GM12878 (cell line): ENCODE measurements around the gene C19orf44. TPM values are rescaled to one million over a fixed set of nuclear protein-coding genes. Genes with fewer than 3 reads are reported as not detected.
A peak's percentile ranks its signal among the peaks of the same experiment; 100 is the strongest.

Experiments used
- ATAC-seq: fragments of 200-7000 bp; cut with Tn5 transposase; 3 replicates; pipeline ENCODE4 v1.9.1; 2020; ENCODE audit warnings: mild to moderate bottlenecking, moderate library complexity
- BruUV-seq: library from RNA; stranded (reverse); fragments of 400-500 nt; replicated peaks from 2 replicates; lab custom pipeline; 2021; lab: Mats Ljungman, UMichigan
- CTCF ChIA-PET: fragments of 300-600 bp; sonication (Branson Sonifier 250); formaldehyde crosslinking; extraction: SDS; loops from one replicate; lab custom pipeline; 2021; ENCODE audit warnings: inconsistent platforms; lab: Yijun Ruan, JAX
- POLR2A ChIA-PET: fragments of 350-600 bp; formaldehyde crosslinking; extraction: SDS; loops from one replicate; lab custom pipeline; 2021; ENCODE audit warnings: inconsistent platforms; lab: Charles Lee
- RAD21 ChIA-PET: fragments of 300-600 bp; sonication (Branson Sonifier 250); formaldehyde crosslinking; loops from one replicate; lab custom pipeline; 2023; ENCODE audit warnings: antibody characterized with exemption; ENCODE audit not compliant: unreplicated experiment; lab: Charles Lee
- SMC1A ChIA-PET: fragments of 300-600 bp; sonication (Branson Sonifier 250); formaldehyde crosslinking; loops from one replicate; lab custom pipeline; 2023; ENCODE audit not compliant: unreplicated experiment, uncharacterized antibody; lab: Charles Lee
- DNase-seq: peaks from one replicate; pipeline ENCODE4 v3.0.0-alpha.2; 2011; ENCODE audit warnings: low read depth, low spot score
- FAIRE-seq: peaks from 3 replicates; lab custom pipeline; 2011; peaks lifted over from hg19 to GRCh38; lab: Jason Lieb, UNC
- H2AFZ ChIP-seq: 2 replicates; pipeline ENCODE4 v1.6.0; 2011; ENCODE audit warnings: low read depth, low read length, control low read depth; ENCODE audit not compliant: control insufficient read depth
- H3K27ac ChIP-seq: 2 replicates; pipeline ENCODE4 v1.5.1; 2011; ENCODE audit warnings: control low read depth; ENCODE audit not compliant: control insufficient read depth, insufficient read depth
- H3K27me3 ChIP-seq, 2 experiments: replicated peaks in 1 of 2; 2 replicates each; pipeline versions ENCODE4 v1.6.0 to v1.6.1; 2011; ENCODE audit warnings: low read length in 1 of 2; ENCODE audit not compliant: control insufficient read depth in 2 of 2, insufficient read depth in 2 of 2
- H3K36me3 ChIP-seq, 2 experiments: 2 replicates each; pipeline ENCODE4 v1.5.1; 2011; ENCODE audit warnings: low read length in 1 of 2; ENCODE audit not compliant: control insufficient read depth in 2 of 2, insufficient read depth in 2 of 2
- H3K4me1 ChIP-seq: 2 replicates; pipeline ENCODE4 v1.6.1; 2011; ENCODE audit warnings: mild to moderate bottlenecking, low read length, moderate library complexity, mixed read lengths; ENCODE audit not compliant: control insufficient read depth, insufficient read depth
- H3K4me2 ChIP-seq: 2 replicates; pipeline ENCODE4 v1.6.0; 2011; ENCODE audit warnings: control low read depth; ENCODE audit not compliant: control insufficient read depth, insufficient read depth
- H3K4me3 ChIP-seq: fragments of 200-600 bp; sonication (generic); 2 replicates; pipeline ENCODE4 v1.5.1; 2016
- H3K79me2 ChIP-seq: 2 replicates; pipeline ENCODE4 v1.6.0; 2011; ENCODE audit warnings: low read length; ENCODE audit not compliant: control insufficient read depth, insufficient read depth
- H3K9ac ChIP-seq: 2 replicates; pipeline ENCODE4 v1.8.0; 2011; ENCODE audit warnings: low read length, control low read depth, mixed read lengths; ENCODE audit not compliant: control insufficient read depth, insufficient read depth
- H3K9me3 ChIP-seq: replicated peaks from 3 replicates; pipeline ENCODE4 v1.5.1; 2011; ENCODE audit warnings: mild to moderate bottlenecking, low read length; ENCODE audit not compliant: control insufficient read depth, insufficient read depth
- H4K20me1 ChIP-seq: 2 replicates; pipeline ENCODE4 v1.6.0; 2011; ENCODE audit not compliant: control insufficient read depth, insufficient read depth
- CBX5 ChIP-seq: sonication (generic); IDR thresholded peaks from 2 replicates; pipeline ENCODE4 v1.6.1; 2016; ENCODE audit warnings: low read depth, moderate library complexity, mild to moderate bottlenecking, inconsistent platforms
- MXI1 ChIP-seq: fragments of 150-350 bp; IDR thresholded peaks from 2 replicates; pipeline ENCODE4 v1.6.1; 2011; ENCODE audit warnings: low read depth, mild to moderate bottlenecking, inconsistent platforms, low read length, improper control_type of control experiment
- NFXL1 ChIP-seq: fragments of 450-650 bp; IDR thresholded peaks from 2 replicates; pipeline ENCODE4 v1.6.1; 2017; ENCODE audit warnings: antibody characterized with exemption, mild to moderate bottlenecking, borderline replicate concordance
- SMARCA5 ChIP-seq: fragments of 450-650 bp; IDR thresholded peaks from 2 replicates; pipeline ENCODE4 v1.6.1; 2017; ENCODE audit warnings: mild to moderate bottlenecking
- SPI1 ChIP-seq: IDR thresholded peaks from 2 replicates; pipeline ENCODE4 v1.6.1; 2011; ENCODE audit warnings: low read depth, mild to moderate bottlenecking, low read length, moderate library complexity, borderline replicate concordance; ENCODE audit not compliant: insufficient read depth
- STAT1 ChIP-seq: fragments of 450-650 bp; conservative IDR thresholded peaks from 2 replicates; pipeline ENCODE4 v1.6.1; 2014; ENCODE audit warnings: antibody characterized with exemption, mild to moderate bottlenecking
- STAT3 ChIP-seq: IDR thresholded peaks from 2 replicates; pipeline ENCODE4 v1.6.1; 2011; ENCODE audit warnings: low read depth, low read length, improper control_type of control experiment
- TCF3 ChIP-seq: IDR thresholded peaks from 2 replicates; pipeline ENCODE4 v1.6.1; 2012; ENCODE audit warnings: low read depth, mild to moderate bottlenecking, low read length, borderline replicate concordance; ENCODE audit not compliant: insufficient read depth
- TCF7 ChIP-seq: IDR thresholded peaks from 2 replicates; pipeline ENCODE4 v1.6.1; 2014; ENCODE audit warnings: antibody characterized with exemption, borderline replicate concordance
- YY1 ChIP-seq: IDR thresholded peaks from 2 replicates; pipeline ENCODE4 v1.6.1; 2011; ENCODE audit warnings: low read depth, mild to moderate bottlenecking, low read length
- WGBS: methylation state at CpG from one replicate; pipeline ENCODE4 v1.1.6; 2016; ENCODE audit warnings: low lambda C conversion rate; ENCODE audit not compliant: insufficient replicate concordance, insufficient coverage; ENCODE audit errors: missing lambda C conversion rate; 5-methylcytosine and 5-hydroxymethylcytosine counted together
- in situ Hi-C: fragments of 300-500 bp; cut with MboI; formaldehyde crosslinking; loops from 9 replicates; pipeline ENCODE4 v1.14.3; 2018; ENCODE audit warnings: mixed read lengths
- intact Hi-C: fragments of 100-400 bp; cut with micrococcal nuclease; formaldehyde crosslinking; loops from one replicate; pipeline ENCODE4 v1.14.2; 2022; ENCODE audit not compliant: unreplicated experiment
- polyA plus RNA-seq, 11 experiments: library from polyadenylated mRNA; depleted of rRNA in 4 of 11; unstranded in 6 of 11; stranded (reverse) in 5 of 11; fragments of >200 nt; fragmentation: Nextera tagmentation in 4 of 11; fragmentation: Illumina TruSeq in 1 of 11; extraction: Ambion mirVana in 4 of 11; extraction: Trizol in 1 of 11; gene quantifications; 1 replicate in 1 of 11; 2 replicates in 10 of 11; pipeline versions ENCODE4 v1.2.1 to v1.2.3, GENCODE V29; 2011 to 2016; ENCODE audit warnings: inconsistent platforms in 2 of 11, missing spikeins in 2 of 11, low read depth in 1 of 11
- total RNA-seq, 4 experiments: library from RNA; depleted of rRNA in 3 of 4; stranded (reverse); fragments of >200 nt in 3 of 4; fragmentation: Illumina TruSeq in 1 of 4; extraction: Trizol in 1 of 4; gene quantifications; 2 replicates each; pipeline versions ENCODE4 v1.2.1 to v1.2.3, GENCODE V29; 2013 to 2021
- TF ChIP-seq, protein P1 (sequence below): fragments of 450-650 bp; conservative IDR thresholded peaks from 2 replicates; pipeline ENCODE4 v1.6.1; 2017; ENCODE audit warnings: mild to moderate bottlenecking, moderate library complexity
- TF ChIP-seq, protein P2 (sequence below): fragments of 450-650 bp; IDR thresholded peaks from 2 replicates; pipeline ENCODE4 v1.6.1; 2017; ENCODE audit warnings: mild to moderate bottlenecking, low read depth, inconsistent platforms; ENCODE audit not compliant: poor library complexity, severe bottlenecking
- TF ChIP-seq, protein P3 (sequence below): fragments of 450-650 bp; IDR thresholded peaks from 2 replicates; pipeline ENCODE4 v1.6.1; 2017; ENCODE audit warnings: antibody characterized with exemption, mild to moderate bottlenecking, moderate library complexity

Gene C19orf44
- total and polyA plus RNA-seq, 10 of the 15 experiments (the other 5 are each of a cell fraction or from before 2014, with no cell fraction given), result 0.26 to 5.2 (median 3.6) TPM

DNA sequence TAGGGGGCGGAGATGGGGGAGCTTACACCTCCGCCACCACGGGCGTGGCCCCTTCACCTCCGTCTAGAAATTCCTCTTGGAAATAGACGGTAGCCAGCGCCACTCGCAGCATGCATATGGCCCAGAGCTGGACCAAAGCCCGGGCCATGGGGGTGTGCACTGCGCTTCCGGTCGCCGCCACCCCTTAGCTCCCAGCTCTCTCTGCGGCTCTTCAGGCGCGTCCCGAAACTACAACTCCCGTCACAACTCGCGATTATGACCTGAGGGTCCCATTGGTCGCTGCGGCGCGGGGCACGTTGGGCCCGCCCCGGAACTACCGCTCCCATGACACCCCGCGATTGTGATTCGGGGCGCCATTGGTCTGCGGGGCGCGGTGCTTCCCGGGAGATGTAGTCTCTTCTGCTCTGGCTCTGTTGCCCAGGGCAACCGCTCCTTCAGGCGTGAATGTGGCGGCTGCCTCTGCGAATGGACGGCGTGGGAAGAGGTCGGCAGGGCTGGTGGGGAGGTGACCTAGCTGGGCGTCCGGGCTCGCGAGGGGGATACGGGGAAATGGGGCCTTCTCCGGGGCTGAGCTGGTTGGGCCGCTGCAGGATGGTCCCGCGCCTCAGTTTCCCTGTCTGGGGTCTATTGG, at the start of gene C19orf44, which contains the start of gene CALR3 (continued):
- TF ChIP-seq STAT1 (no peak), TCF3 (no peak; the same call in 1 of the 2 replicates), STAT3 (no peak), SPI1 (no peak; the same call in 1 of the 2 replicates)

DNA sequence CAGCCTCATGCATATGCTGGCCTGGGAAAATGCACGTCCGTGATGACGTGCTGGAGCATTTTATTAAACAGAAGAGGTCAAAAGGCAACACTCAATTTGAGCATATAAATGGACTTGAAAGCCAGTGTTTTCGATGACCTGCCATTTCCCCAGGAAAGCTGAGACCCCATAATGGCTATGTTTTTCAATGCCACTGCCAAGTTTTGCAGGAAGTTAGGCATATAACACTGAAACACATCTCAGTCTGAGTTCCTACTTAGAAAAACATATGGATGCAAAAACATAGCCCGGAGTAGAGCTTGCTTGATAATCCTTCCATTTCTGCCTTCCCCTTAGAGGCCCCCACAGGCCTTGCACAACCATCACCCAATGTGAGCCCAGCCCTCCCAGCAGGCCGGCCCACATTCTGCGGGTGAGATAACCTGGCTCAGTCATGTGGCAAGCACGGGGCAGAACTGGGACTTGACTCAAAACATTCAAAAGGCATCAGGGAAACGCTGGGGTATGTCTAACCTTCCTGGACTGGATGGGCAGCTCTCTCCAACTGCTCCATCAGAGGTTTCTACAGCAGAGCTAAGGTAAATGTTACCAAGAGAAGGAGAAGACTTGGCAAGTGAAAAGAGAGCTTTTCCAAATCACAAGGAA, 49.3 kb upstream of the C19orf44 start:
- Histone ChIP-seq H3K27me3 (no peaks in the 10 kb centered on the region), H3K79me2 (peaks cover 77% of the 10 kb centered on the region), H3K4me3 (peak overlapping the region; percentile 12; the same call in 1 of the 2 replicates), H3K36me3 (peaks cover 0 to 3% of the 10 kb centered on the region in 2 experiments; a peak in 2 of 4 replicates), H3K9ac (peak overlapping the region; percentile 74), H2AFZ (no peak overlapping the region), H4K20me1 (no peaks in the 10 kb centered on the region), H3K9me3 (no peaks in the 10 kb centered on the region), H3K4me1 (peaks cover 86% of the 10 kb centered on the region), H3K27ac (peak overlapping the region; percentile 99), H3K4me2 (peak overlapping the region; percentile 79)
- FAIRE-seq (peak; percentile 31), DNase-seq (peak; percentile 70), ATAC-seq (peak; percentile 71)
- no TSS peak for BruUV-seq
- in situ Hi-C loops, result no loop called here
- intact Hi-C loops, result loop anchor here (5.0 to 10.0 kb wide), 3 partner anchors 98 to 370 kb away; partner anchors contain the start of genes CHERP, RAB8A and TPM4
- 15% methylated on average over 9 of the region's 9 CpGs for WGBS
- RAD21 ChIA-PET, result interaction anchor here (1.0 to 1.8 kb wide), 4 partner anchors 10 to 80 kb away, joined by 3 to 7 read pairs (median 4); partner anchors contain the start of gene EPS15L1
- CTCF ChIA-PET, result interaction anchor here (0.7 to 1.3 kb wide), 4 partner anchors 9 to 70 kb away, joined by 3 to 5 read pairs (median 4); no protein-coding TSS in a partner anchor
- POLR2A ChIA-PET, result interaction anchor here (1.0 to 2.4 kb wide), 3 partner anchors 11 to 137 kb away, joined by 3 to 9 read pairs (median 8); no protein-coding TSS in a partner anchor
- SMC1A ChIA-PET, result interaction anchor here (1.8 to 2.2 kb wide), 2 partner anchors 24 to 138 kb away, joined by 5 to 7 read pairs; no protein-coding TSS in a partner anchor
- TF ChIP-seq, protein P1, sequence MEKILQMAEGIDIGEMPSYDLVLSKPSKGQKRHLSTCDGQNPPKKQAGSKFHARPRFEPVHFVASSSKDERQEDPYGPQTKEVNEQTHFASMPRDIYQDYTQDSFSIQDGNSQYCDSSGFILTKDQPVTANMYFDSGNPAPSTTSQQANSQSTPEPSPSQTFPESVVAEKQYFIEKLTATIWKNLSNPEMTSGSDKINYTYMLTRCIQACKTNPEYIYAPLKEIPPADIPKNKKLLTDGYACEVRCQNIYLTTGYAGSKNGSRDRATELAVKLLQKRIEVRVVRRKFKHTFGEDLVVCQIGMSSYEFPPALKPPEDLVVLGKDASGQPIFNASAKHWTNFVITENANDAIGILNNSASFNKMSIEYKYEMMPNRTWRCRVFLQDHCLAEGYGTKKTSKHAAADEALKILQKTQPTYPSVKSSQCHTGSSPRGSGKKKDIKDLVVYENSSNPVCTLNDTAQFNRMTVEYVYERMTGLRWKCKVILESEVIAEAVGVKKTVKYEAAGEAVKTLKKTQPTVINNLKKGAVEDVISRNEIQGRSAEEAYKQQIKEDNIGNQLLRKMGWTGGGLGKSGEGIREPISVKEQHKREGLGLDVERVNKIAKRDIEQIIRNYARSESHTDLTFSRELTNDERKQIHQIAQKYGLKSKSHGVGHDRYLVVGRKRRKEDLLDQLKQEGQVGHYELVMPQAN, result no peak
- no peak for TF ChIP-seq CBX5
- TF ChIP-seq, protein P2, sequence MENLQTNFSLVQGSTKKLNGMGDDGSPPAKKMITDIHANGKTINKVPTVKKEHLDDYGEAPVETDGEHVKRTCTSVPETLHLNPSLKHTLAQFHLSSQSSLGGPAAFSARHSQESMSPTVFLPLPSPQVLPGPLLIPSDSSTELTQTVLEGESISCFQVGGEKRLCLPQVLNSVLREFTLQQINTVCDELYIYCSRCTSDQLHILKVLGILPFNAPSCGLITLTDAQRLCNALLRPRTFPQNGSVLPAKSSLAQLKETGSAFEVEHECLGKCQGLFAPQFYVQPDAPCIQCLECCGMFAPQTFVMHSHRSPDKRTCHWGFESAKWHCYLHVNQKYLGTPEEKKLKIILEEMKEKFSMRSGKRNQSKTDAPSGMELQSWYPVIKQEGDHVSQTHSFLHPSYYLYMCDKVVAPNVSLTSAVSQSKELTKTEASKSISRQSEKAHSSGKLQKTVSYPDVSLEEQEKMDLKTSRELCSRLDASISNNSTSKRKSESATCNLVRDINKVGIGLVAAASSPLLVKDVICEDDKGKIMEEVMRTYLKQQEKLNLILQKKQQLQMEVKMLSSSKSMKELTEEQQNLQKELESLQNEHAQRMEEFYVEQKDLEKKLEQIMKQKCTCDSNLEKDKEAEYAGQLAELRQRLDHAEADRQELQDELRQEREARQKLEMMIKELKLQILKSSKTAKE, result no peak
- no peak for TF ChIP-seq NFXL1
- TF ChIP-seq YY1, result peak; percentile 54
- TF ChIP-seq TCF7, result no peak
- no peak for TF ChIP-seq SMARCA5
- TF ChIP-seq, protein P3, sequence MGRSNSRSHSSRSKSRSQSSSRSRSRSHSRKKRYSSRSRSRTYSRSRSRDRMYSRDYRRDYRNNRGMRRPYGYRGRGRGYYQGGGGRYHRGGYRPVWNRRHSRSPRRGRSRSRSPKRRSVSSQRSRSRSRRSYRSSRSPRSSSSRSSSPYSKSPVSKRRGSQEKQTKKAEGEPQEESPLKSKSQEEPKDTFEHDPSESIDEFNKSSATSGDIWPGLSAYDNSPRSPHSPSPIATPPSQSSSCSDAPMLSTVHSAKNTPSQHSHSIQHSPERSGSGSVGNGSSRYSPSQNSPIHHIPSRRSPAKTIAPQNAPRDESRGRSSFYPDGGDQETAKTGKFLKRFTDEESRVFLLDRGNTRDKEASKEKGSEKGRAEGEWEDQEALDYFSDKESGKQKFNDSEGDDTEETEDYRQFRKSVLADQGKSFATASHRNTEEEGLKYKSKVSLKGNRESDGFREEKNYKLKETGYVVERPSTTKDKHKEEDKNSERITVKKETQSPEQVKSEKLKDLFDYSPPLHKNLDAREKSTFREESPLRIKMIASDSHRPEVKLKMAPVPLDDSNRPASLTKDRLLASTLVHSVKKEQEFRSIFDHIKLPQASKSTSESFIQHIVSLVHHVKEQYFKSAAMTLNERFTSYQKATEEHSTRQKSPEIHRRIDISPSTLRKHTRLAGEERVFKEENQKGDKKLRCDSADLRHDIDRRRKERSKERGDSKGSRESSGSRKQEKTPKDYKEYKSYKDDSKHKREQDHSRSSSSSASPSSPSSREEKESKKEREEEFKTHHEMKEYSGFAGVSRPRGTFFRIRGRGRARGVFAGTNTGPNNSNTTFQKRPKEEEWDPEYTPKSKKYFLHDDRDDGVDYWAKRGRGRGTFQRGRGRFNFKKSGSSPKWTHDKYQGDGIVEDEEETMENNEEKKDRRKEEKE, result no peak
- TF ChIP-seq MXI1, result peak; percentile 67; the same call in 1 of the 2 replicates
